ENCODE data around the gene KIF6.

KIF6 gene

GRCh38 chr6:39724787-39725631 lies at the start of gene KIF6:
Gene KIF6, minus strand, starts transcription at chr6:39725408. Its CDS starts 98 bp downstream, at chr6:39725310.
- DNase-seq: peak; percentile 96
- no peak within 1 kb of the TSS for H3K27ac ChIP-seq
- no peak for TF ChIP-seq CTCF (IDR thresholded peaks at IDR 0.05; ENCODE audit: low read depth, low read length)
- H3K36me3 ChIP-seq: no peaks in the 10 kb centered on the region
- no peaks in the 10 kb centered on the region for H3K9me3 ChIP-seq (ENCODE audit: severe bottlenecking)
- no peaks in the 10 kb centered on the region for H3K27me3 ChIP-seq (ENCODE audit: insufficient read depth, low read depth, severe bottlenecking)
- peak within 1 kb of the TSS; percentile 56 for H3K4me3 ChIP-seq (ENCODE audit: low read depth, low read length)

GRCh38 chr6:39773782-39774181 lies 48.6 kb upstream of the KIF6 start:
- no peaks in the 10 kb centered on the region for H3K9me3 ChIP-seq (ENCODE audit: severe bottlenecking)
- H3K27ac ChIP-seq: no peak overlapping the region
- H3K4me3 ChIP-seq (ENCODE audit: low read depth, low read length): no peak overlapping the region
- no peak for TF ChIP-seq CTCF (IDR thresholded peaks at IDR 0.05; ENCODE audit: low read depth, low read length)
- no peak for DNase-seq
- no peaks in the 10 kb centered on the region for H3K36me3 ChIP-seq
- H3K27me3 ChIP-seq (ENCODE audit: insufficient read depth, low read depth, severe bottlenecking): no peaks in the 10 kb centered on the region

- Histone ChIP-seq H3K27ac (no peak overlapping the region), H3K9me3 (ENCODE audit: severe bottlenecking) (no peaks in the 10 kb centered on the region), H3K36me3 (no peaks in the 10 kb centered on the region), H3K4me3 (ENCODE audit: low read depth, low read length) (no peak overlapping the region), H3K27me3 (ENCODE audit: insufficient read depth, low read depth, severe bottlenecking) (no peaks in the 10 kb centered on the region)
- DNase-seq: no peak
- no peak for TF ChIP-seq CTCF (IDR thresholded peaks at IDR 0.05; ENCODE audit: low read depth, low read length)
These were observed 47.5 kb upstream of the KIF6 start for GRCh38 chr6:39772559-39773273.

GRCh38 chr6:39770446-39770845 lies 45.2 kb upstream of the KIF6 start:
- Histone ChIP-seq H3K27me3 (ENCODE audit: insufficient read depth, low read depth, severe bottlenecking) (no peaks in the 10 kb centered on the region), H3K4me3 (ENCODE audit: low read depth, low read length) (no peak overlapping the region), H3K27ac (peak overlapping the region; percentile 5), H3K36me3 (no peaks in the 10 kb centered on the region), H3K9me3 (ENCODE audit: severe bottlenecking) (peaks cover 2% of the 10 kb centered on the region)
- TF ChIP-seq CTCF (IDR thresholded peaks at IDR 0.05; ENCODE audit: low read depth, low read length): peak; percentile 56
- peak; percentile 93 for DNase-seq

GRCh38 chr6:39769012-39769411 lies 43.8 kb upstream of the KIF6 start:
- no peak for TF ChIP-seq CTCF (IDR thresholded peaks at IDR 0.05; ENCODE audit: low read depth, low read length)
- H3K36me3 ChIP-seq: no peaks in the 10 kb centered on the region
- H3K4me3 ChIP-seq (ENCODE audit: low read depth, low read length): no peak overlapping the region
- no peaks in the 10 kb centered on the region for H3K27me3 ChIP-seq (ENCODE audit: insufficient read depth, low read depth, severe bottlenecking)
- DNase-seq: no peak
- no peak overlapping the region for H3K27ac ChIP-seq
- H3K9me3 ChIP-seq (ENCODE audit: severe bottlenecking): peaks cover 2% of the 10 kb centered on the region
